Parathyroid adenoma (tissue), 2 donors: ENCODE data around the gene RRBP1.

Experiments
- H2AFZ ChIP-seq: fragments of 300-600 bp; sonication (generic); one replicate; pipeline ENCODE4 v1.7.0; 2017; ENCODE audit warnings: antibody characterized with exemption, mild to moderate bottlenecking
- H3K27ac ChIP-seq: fragments of 300-600 bp; sonication (generic); one replicate; pipeline ENCODE4 v1.7.0; 2017
- H3K27me3 ChIP-seq: fragments of 300-600 bp; sonication (generic); one replicate; pipeline ENCODE4 v1.7.0; 2017; ENCODE audit warnings: low read length; ENCODE audit not compliant: control insufficient read depth, insufficient read depth
- H3K36me3 ChIP-seq: fragments of 300-600 bp; sonication (generic); one replicate; pipeline ENCODE4 v1.7.0; 2017; ENCODE audit warnings: low read length; ENCODE audit not compliant: control insufficient read depth, insufficient read depth
- H3K4me1 ChIP-seq: fragments of 300-600 bp; sonication (generic); one replicate; pipeline ENCODE4 v1.7.0; 2017; ENCODE audit warnings: control low read depth
- H3K4me2 ChIP-seq: fragments of 300-600 bp; sonication (generic); one replicate; pipeline ENCODE4 v1.7.0; 2017; ENCODE audit warnings: low read length
- H3K4me3 ChIP-seq: fragments of 300-600 bp; sonication (generic); one replicate; pipeline ENCODE4 v1.7.0; 2017; ENCODE audit warnings: low read depth, low read length
- H3K79me2 ChIP-seq: fragments of 300-600 bp; sonication (generic); one replicate; pipeline ENCODE4 v1.7.0; 2017; ENCODE audit warnings: control low read depth
- H3K9ac ChIP-seq: fragments of 300-600 bp; sonication (generic); one replicate; pipeline ENCODE4 v1.7.0; 2017; ENCODE audit warnings: mild to moderate bottlenecking
- H3K9me3 ChIP-seq: fragments of 300-600 bp; sonication (generic); one replicate; pipeline ENCODE4 v1.7.0; 2017; ENCODE audit warnings: low read length; ENCODE audit not compliant: control insufficient read depth
- CTCF ChIP-seq: fragments of 300-600 bp; sonication (generic); IDR thresholded peaks from one replicate; pipeline ENCODE4 v1.7.0; 2017; ENCODE audit warnings: antibody characterized with exemption, mild to moderate bottlenecking
- donor health status: primary hyperparathyroidism.

RRBP1 gene

DNA sequence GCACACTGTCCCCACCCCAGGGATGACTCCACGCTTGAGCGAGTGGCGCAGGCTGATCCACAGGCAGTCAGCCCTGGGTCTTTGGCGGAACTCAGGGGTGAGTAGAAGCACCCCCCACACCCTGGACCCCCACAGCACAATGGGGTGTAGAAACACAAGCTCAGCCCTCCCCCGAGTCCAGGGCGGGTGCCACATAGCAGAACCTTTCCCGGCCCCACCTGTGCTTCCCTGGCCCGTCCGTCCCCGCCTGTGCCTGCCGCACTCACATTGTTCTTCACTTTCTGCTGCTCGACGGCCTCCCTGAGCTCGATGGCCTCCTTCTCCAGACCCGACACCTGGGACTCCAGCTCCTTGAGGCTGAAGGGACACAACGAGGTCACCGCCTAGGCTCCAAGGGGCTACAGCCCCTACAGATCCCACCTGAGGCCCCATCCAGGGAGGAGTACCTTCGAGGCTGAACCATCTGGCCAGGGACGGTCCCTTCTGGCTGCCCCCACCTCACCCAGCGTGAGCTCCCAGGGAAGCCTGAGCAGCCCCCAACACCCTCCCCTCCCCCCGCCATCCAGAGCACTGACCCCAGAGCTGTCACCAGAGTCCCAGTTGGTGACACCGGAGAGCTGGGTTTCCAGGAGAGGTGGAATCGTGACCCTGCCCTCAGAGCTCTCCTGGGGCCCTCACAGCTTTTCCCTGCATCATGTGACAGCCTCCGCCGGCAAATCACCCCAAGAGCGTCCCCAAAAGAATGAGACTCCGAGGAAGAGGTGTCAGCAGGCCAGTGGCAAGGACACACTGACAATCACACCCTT lies 56.6 kb downstream of the RRBP1 start:
- Histone ChIP-seq H3K36me3 (no peaks in the 10 kb centered on the region), H3K27me3 (no peaks in the 10 kb centered on the region)
- TF ChIP-seq CTCF = no peak

GRCh38 chr20:17624551-17625245 lies 57.3 kb downstream of the RRBP1 start:
- Histone ChIP-seq H3K79me2 (no peaks in the 10 kb centered on the region), H3K27me3 (no peaks in the 10 kb centered on the region), H3K27ac (no peak overlapping the region), H3K9ac (no peak overlapping the region), H3K36me3 (no peaks in the 10 kb centered on the region), H3K4me3 (no peak overlapping the region), H2AFZ (no peak overlapping the region), H3K4me2 (no peak overlapping the region), H3K4me1 (no peaks in the 10 kb centered on the region), H3K9me3 (no peaks in the 10 kb centered on the region)
- no peak for TF ChIP-seq CTCF

More for the DNA sequence above, 56.6 kb downstream of the RRBP1 start:
- Histone ChIP-seq H3K27ac (no peak overlapping the region), H2AFZ (no peak overlapping the region), H3K4me1 (no peaks in the 10 kb centered on the region), H3K4me2 (no peak overlapping the region), H3K79me2 (peaks cover 6% of the 10 kb centered on the region), H3K9me3 (no peaks in the 10 kb centered on the region), H3K4me3 (no peak overlapping the region), H3K9ac (no peak overlapping the region)

DNA sequence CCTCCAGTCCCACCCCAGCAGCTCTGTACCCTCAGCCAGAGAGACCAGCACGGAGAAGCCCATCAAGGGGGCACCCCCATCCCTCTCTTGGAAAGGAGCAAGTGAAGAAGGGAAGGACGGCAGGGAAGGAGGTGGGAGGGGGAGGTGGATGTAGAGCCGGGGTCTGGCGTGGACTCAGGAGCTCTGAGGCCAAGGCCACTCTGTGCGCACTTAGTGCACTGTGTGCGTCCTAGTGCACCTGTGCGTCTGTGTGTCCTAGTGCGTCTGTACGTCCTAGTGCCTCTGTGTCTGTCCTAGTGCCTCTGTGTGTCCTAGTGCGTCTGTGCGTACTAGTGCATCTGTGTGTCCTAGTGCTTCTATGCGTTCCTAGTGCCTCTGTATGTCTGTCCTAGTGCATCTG lies 58.0 kb downstream of the RRBP1 start:
- Histone ChIP-seq H3K79me2 (no peaks in the 10 kb centered on the region), H3K27ac (no peak overlapping the region), H3K9ac (no peak overlapping the region), H3K4me3 (no peak overlapping the region), H3K27me3 (no peaks in the 10 kb centered on the region), H3K4me1 (no peaks in the 10 kb centered on the region), H3K9me3 (no peaks in the 10 kb centered on the region), H2AFZ (no peak overlapping the region), H3K36me3 (no peaks in the 10 kb centered on the region), H3K4me2 (no peak overlapping the region)
- no peak for TF ChIP-seq CTCF

DNA sequence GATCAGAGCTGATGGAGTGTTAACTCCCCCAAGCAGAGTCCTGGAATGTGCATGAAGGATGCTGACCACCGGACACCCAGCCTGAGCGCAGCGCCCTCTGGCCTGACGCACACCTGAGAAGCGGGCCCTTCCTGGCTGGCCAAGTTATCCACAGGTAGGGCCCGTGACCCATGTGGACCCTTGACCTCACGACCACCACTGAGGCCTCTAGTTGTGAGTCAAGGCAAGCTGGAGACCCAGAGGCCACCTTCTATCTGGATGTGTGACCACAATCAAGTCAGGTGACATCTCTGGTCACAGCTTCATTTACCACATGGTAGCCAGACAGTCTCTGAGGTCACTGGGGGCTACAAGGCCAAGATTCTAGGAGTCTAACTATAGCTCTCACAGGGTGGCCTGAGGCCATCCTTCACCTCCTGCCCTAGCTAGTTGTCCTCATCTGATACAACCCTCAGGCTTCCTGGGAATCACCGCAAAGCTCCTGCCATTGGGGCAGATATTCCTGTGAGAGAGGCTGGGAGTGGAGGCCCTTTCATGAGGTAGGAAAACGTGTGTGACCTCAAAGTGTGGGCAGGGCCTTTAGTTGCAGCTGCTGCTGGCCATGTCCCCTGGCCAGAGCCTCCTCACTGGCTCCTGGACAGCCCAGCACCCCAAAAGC lies 59.1 kb downstream of the RRBP1 start:
- TF ChIP-seq CTCF = no peak
- Histone ChIP-seq H3K9ac (no peak overlapping the region), H3K4me3 (no peak overlapping the region), H3K27me3 (no peaks in the 10 kb centered on the region), H2AFZ (no peak overlapping the region), H3K36me3 (no peaks in the 10 kb centered on the region), H3K27ac (no peak overlapping the region), H3K4me2 (no peak overlapping the region), H3K4me1 (no peaks in the 10 kb centered on the region), H3K9me3 (no peaks in the 10 kb centered on the region), H3K79me2 (no peaks in the 10 kb centered on the region)
